GM12873 (cell line): ENCODE measurements around the gene TREH.
A peak's percentile ranks its signal among the peaks of the same experiment; 100 is the strongest.

Experiments
- CTCF ChIP-seq: IDR thresholded peaks from 2 replicates; pipeline ENCODE4 v1.5.1; 2012; ENCODE audit warnings: low read depth, mild to moderate bottlenecking, moderate library complexity, low read length, control low read depth; ENCODE audit not compliant: insufficient read depth; ENCODE audit errors: missing control alignments

Gene TREH

GRCh38 chr11:118645066-118645715 is 34.3 kb downstream of the TREH start:
- TF ChIP-seq CTCF: no peak

DNA sequence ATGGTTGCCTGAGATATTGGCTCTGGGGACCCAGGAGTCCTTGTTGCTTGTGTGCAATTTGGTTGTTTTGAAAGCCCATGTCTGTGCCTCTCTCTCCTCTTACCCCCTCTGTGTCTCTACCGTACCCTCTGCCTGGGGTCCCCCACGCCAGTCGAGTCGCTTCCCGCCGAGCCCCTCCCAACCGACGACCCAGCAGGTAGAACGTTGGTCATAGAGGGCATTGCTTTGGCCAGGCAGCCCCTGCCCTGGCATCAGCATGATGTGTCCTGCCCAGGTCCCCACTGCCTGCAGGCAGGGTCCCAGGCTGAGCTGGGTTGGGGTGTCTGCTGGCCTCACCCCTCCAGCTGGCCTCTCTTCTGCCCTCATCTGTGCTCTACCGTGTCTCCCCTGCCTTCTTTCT is 35.0 kb downstream of the TREH start:
- no peak for TF ChIP-seq CTCF

- no peak for TF ChIP-seq CTCF
Observed at GRCh38 chr11:118643995-118644345, 35.5 kb downstream of the TREH start.

- TF ChIP-seq CTCF: no peak
Observed at GRCh38 chr11:118643142-118643994, 36.1 kb downstream of the TREH start.

GRCh38 chr11:118641397-118642019 is 37.9 kb downstream of the TREH start:
- TF ChIP-seq CTCF: no peak

GRCh38 chr11:118640332-118641154 is 38.9 kb downstream of the TREH start:
- peak; percentile 17 for TF ChIP-seq CTCF

DNA sequence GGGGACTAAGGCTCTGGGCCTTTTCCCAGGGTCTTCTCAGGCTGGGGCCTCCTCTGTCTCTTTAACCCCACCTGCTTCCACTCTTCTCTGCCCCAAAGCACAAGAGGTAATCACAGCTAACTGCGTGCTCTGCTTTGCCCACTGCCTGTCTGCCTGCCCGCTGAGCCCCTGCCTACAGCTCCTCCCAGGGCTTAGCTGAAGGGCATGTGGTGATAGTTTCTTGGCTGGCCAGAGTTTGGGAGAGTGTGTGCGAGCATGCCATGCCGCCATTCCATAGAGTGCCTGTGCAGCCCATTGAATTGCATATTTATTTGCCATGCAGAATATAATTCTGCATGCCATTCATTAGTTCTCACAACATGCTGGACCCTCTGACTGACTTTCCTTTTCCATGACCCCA is 39.6 kb downstream of the TREH start:
- no peak for TF ChIP-seq CTCF
